GM12878 (cell line): ENCODE measurements around the gene ARHGEF1. TPM values are rescaled to one million over a fixed set of nuclear protein-coding genes. Genes with fewer than 3 reads are reported as not detected.

Experiments used
- BACH1 ChIP-seq: fragments of 450-650 bp; IDR thresholded peaks from 2 replicates; pipeline ENCODE4 v1.6.1; 2017; ENCODE audit warnings: mild to moderate bottlenecking, borderline replicate concordance
- BHLHE40 ChIP-seq, 2 experiments: fragments of 450-650 bp in 1 of 2; IDR thresholded peaks; 2 replicates each; pipeline ENCODE4 v1.6.1; 2011 to 2017; ENCODE audit warnings: low read depth in 2 of 2, borderline replicate concordance in 1 of 2, improper control_type of control experiment in 1 of 2, low read length in 1 of 2, mild to moderate bottlenecking in 1 of 2
- CBX3 ChIP-seq: fragments of 200-600 bp; sonication (generic); IDR thresholded peaks from 2 replicates; pipeline ENCODE4 v1.6.1; 2016; ENCODE audit warnings: low read depth, borderline replicate concordance
- CHD1 ChIP-seq: IDR thresholded peaks from 2 replicates; pipeline ENCODE4 v1.6.1; 2012; ENCODE audit warnings: low read depth, low read length, improper control_type of control experiment
- E2F8 ChIP-seq: fragments of 450-650 bp; IDR thresholded peaks from 2 replicates; pipeline ENCODE4 v1.6.1; 2018; ENCODE audit warnings: mild to moderate bottlenecking, low read depth, moderate library complexity; ENCODE audit not compliant: partially characterized antibody
- EED ChIP-seq: sonication (generic); IDR thresholded peaks from 2 replicates; pipeline ENCODE4 v1.6.1; 2016; ENCODE audit warnings: antibody characterized with exemption, low read depth
- ESRRA ChIP-seq: IDR thresholded peaks from 2 replicates; pipeline ENCODE4 v1.6.1; 2012; ENCODE audit warnings: mild to moderate bottlenecking, low read length, improper control_type of control experiment
- ETV6 ChIP-seq, 2 experiments: fragments of 450-650 bp in 1 of 2; IDR thresholded peaks in 1 of 2; conservative IDR thresholded peaks in 1 of 2; 2 replicates each; pipeline ENCODE4 v1.6.1; 2014; ENCODE audit warnings: antibody characterized with exemption in 1 of 2, borderline replicate concordance in 1 of 2, low read depth in 1 of 2, mild to moderate bottlenecking in 1 of 2, moderate library complexity in 1 of 2
- HDGF ChIP-seq: fragments of 450-650 bp; IDR thresholded peaks from 2 replicates; pipeline ENCODE4 v1.6.1; 2016; ENCODE audit warnings: antibody characterized with exemption
- IKZF1 ChIP-seq: fragments of 450-650 bp; conservative IDR thresholded peaks from 2 replicates; pipeline ENCODE4 v1.6.1; 2017; ENCODE audit warnings: antibody characterized with exemption, mild to moderate bottlenecking
- IRF4 ChIP-seq: IDR thresholded peaks from 2 replicates; pipeline ENCODE4 v1.6.1; 2011; ENCODE audit warnings: low read depth, low read length
- JUND ChIP-seq: IDR thresholded peaks from 2 replicates; pipeline ENCODE4 v1.6.1; 2012; ENCODE audit warnings: low read depth, mild to moderate bottlenecking, low read length, improper control_type of control experiment, moderate library complexity
- MYB ChIP-seq: fragments of 150-350 bp; IDR thresholded peaks from 2 replicates; pipeline ENCODE4 v1.6.1; 2014; ENCODE audit warnings: mild to moderate bottlenecking, low read depth, low read length, borderline replicate concordance
- NBN ChIP-seq: fragments of 450-650 bp; IDR thresholded peaks from 2 replicates; pipeline ENCODE4 v1.6.1; 2016
- NR2C2 ChIP-seq: IDR thresholded peaks from 2 replicates; pipeline ENCODE4 v1.6.1; 2011; ENCODE audit warnings: borderline replicate concordance, low read depth; ENCODE audit not compliant: control insufficient read depth, insufficient read length
- PBX3 ChIP-seq: IDR thresholded peaks from 2 replicates; pipeline ENCODE4 v1.6.1; 2011; ENCODE audit warnings: mild to moderate bottlenecking, low read depth, low read length, moderate library complexity; ENCODE audit not compliant: insufficient replicate concordance
- POLR2AphosphoS2 ChIP-seq: IDR thresholded peaks from 2 replicates; pipeline ENCODE4 v1.6.1; 2011; ENCODE audit warnings: low read depth, mild to moderate bottlenecking, low read length, improper control_type of control experiment, moderate library complexity
- POU2F2 ChIP-seq: IDR thresholded peaks from 3 replicates; pipeline ENCODE4 v1.6.1; 2011; ENCODE audit warnings: low read depth, mild to moderate bottlenecking, low read length, borderline replicate concordance
- RAD21 ChIP-seq: IDR thresholded peaks from 2 replicates; pipeline ENCODE4 v1.6.1; 2011; ENCODE audit warnings: mild to moderate bottlenecking, low read depth, low read length, moderate library complexity; ENCODE audit not compliant: insufficient read depth
- RELB ChIP-seq: fragments of 450-650 bp; IDR thresholded peaks from 2 replicates; pipeline ENCODE4 v1.6.1; 2017; ENCODE audit warnings: low read depth, mild to moderate bottlenecking, moderate library complexity
- SUZ12 ChIP-seq: fragments of 200-600 bp; sonication (generic); IDR thresholded peaks from one replicate; pipeline ENCODE4 v1.6.1; 2018; ENCODE audit warnings: antibody characterized with exemption, mild to moderate bottlenecking; ENCODE audit not compliant: unreplicated experiment
- TARDBP ChIP-seq: IDR thresholded peaks from 2 replicates; pipeline ENCODE4 v1.6.1; 2016; ENCODE audit warnings: borderline replicate concordance
- TCF7 ChIP-seq: IDR thresholded peaks from 2 replicates; pipeline ENCODE4 v1.6.1; 2014; ENCODE audit warnings: antibody characterized with exemption, borderline replicate concordance
- ZBED1 ChIP-seq: IDR thresholded peaks from 2 replicates; pipeline ENCODE4 v1.6.1; 2016; ENCODE audit warnings: borderline replicate concordance
- ZNF24 ChIP-seq: fragments of 450-650 bp; IDR thresholded peaks from 2 replicates; pipeline ENCODE4 v1.6.1; 2017; ENCODE audit warnings: antibody characterized with exemption, mild to moderate bottlenecking
- ZNF384 ChIP-seq: IDR thresholded peaks from 2 replicates; pipeline ENCODE4 v1.6.1; 2012; ENCODE audit warnings: low read depth, mild to moderate bottlenecking, low read length, improper control_type of control experiment, borderline replicate concordance
- ZZZ3 ChIP-seq: IDR thresholded peaks from 2 replicates; pipeline ENCODE4 v1.6.1; 2011; ENCODE audit warnings: low read depth; ENCODE audit not compliant: control insufficient read depth, insufficient read length
- polyA plus RNA-seq, 11 experiments: library from polyadenylated mRNA; depleted of rRNA in 4 of 11; unstranded in 6 of 11; stranded (reverse) in 5 of 11; fragments of >200 nt; fragmentation: Nextera tagmentation in 4 of 11; fragmentation: Illumina TruSeq in 1 of 11; extraction: Ambion mirVana in 4 of 11; extraction: Trizol in 1 of 11; gene quantifications; 1 replicate in 1 of 11; 2 replicates in 10 of 11; pipeline versions ENCODE4 v1.2.1 to v1.2.3, GENCODE V29; 2011 to 2016; ENCODE audit warnings: inconsistent platforms in 2 of 11, missing spikeins in 2 of 11, low read depth in 1 of 11
- total RNA-seq, 4 experiments: library from RNA; depleted of rRNA in 3 of 4; stranded (reverse); fragments of >200 nt in 3 of 4; fragmentation: Illumina TruSeq in 1 of 4; extraction: Trizol in 1 of 4; gene quantifications; 2 replicates each; pipeline versions ENCODE4 v1.2.1 to v1.2.3, GENCODE V29; 2013 to 2021

The ARHGEF1 gene
- total and polyA plus RNA-seq, 10 of the 15 experiments (the other 5 are each of a cell fraction or from before 2014, with no cell fraction given): 1.2 to 207 (median 53.9) TPM

- peak; percentile 64; the same call in 1 of the 2 replicates for TF ChIP-seq RELB
- no peak for TF ChIP-seq SUZ12
- no peak for TF ChIP-seq TCF7
- peak; percentile 51; the same call in 1 of the 2 replicates for TF ChIP-seq NBN
- no peak for TF ChIP-seq ESRRA
- TF ChIP-seq ZBED1: no peak
- TF ChIP-seq ZNF24: no peak
- TF ChIP-seq PBX3: no peak
- TF ChIP-seq IRF4: 0 out of 2 replicates have a peak, but pooled peaks have one; percentile 18
- 0 out of 2 replicates have a peak, but pooled peaks have one; percentile 52 for TF ChIP-seq EED
- peak; percentile 50 to 51; a peak in 2 of 4 replicates for TF ChIP-seq BHLHE40 (IDR thresholded peaks at IDR 0.05; ENCODE audit: borderline replicate concordance in 1 of 2, low read depth in 2 of 2, low read length in 1 of 2)
- TF ChIP-seq E2F8: no peak
- TF ChIP-seq NR2C2: no peak
- no peak for TF ChIP-seq ZZZ3
- TF ChIP-seq POU2F2: peak; percentile 48; the same call in 1 of the 3 replicates
- TF ChIP-seq HDGF: peak; percentile 86; the same call in 1 of the 2 replicates
- TF ChIP-seq TARDBP: no peak
- TF ChIP-seq CBX3: no peak
- TF ChIP-seq CHD1: no peak
- peak; percentile 94 for TF ChIP-seq RAD21
- no peak for TF ChIP-seq ZNF384
- no peak for TF ChIP-seq JUND
- TF ChIP-seq IKZF1: peak; percentile 49
- TF ChIP-seq MYB: no peak
- TF ChIP-seq ETV6 (conservative IDR thresholded peaks at IDR 0.05 in 1 of 2, IDR thresholded peaks at IDR 0.05 in 1 of 2; ENCODE audit: borderline replicate concordance in 1 of 2, low read depth in 1 of 2): no peak
- no peak for TF ChIP-seq POLR2AphosphoS2
- TF ChIP-seq BACH1: no peak
These were observed 51.9 kb downstream of the ARHGEF1 start (continued) for GRCh38 chr19:41934849-41935374.
